Measurements from ENCODE around the gene SSH2.

GRCh38 chr17:29936724-29937123, 6.7 kb upstream of the SSH2 start:
- TF ChIP-seq CTCF (IDR thresholded peaks at IDR 0.05; ENCODE audit: low read length) (no peak), EZH2 (optimal IDR thresholded peaks at IDR 0.05; ENCODE audit: low read depth, low read length) (no peak)
